ENCODE results near the gene TRIM62. TPM values are rescaled to one million over a fixed set of nuclear protein-coding genes. Genes with fewer than 3 reads are reported as not detected.

The TRIM62 gene
- total RNA-seq, 1 experiment from 2014 or later, result 6.9 TPM

DNA sequence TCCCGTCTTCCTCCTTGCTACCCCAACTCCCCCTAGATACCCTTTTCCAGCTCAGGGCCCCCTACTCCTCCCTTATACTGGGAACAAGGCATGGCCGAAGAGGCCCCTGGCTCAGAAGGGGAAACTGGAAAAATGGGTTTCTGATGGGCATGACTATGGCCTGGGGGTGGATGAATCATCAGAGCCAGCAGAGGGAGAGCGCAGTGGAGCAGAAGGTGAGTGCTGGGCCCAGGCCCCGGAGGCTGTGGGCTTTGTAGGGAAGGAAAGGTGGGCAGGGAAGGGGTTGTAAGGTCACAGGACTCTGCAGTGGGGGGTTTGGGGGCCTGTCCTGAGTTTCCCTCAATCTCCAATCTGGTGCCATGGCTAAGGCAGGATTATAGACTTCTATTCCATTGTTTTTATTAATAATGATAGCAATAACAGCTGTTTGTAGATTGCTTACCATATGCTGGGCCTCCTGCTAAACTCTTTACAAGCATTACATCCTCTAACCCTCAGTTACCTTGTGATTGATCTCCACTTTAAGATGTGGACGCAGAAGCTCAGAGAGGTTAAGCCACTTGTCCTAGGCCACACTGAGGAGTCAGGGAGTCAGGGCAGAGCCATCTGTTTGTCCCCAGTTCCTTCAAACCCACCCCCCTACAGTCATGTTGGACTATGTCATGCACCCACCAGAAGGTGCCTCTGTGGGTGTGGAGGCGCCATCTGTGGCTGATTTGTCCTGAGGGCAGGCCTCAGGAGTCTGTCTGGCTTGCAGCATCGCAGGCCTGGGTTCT is 38.2 kb upstream of the TRIM62 start:
- no peak overlapping the region for H4K8ac ChIP-seq (replicated peaks; ENCODE audit: insufficient read length, low read depth, low read length)
- H2BK120ac ChIP-seq (ENCODE audit: low read depth, low read length, poor library complexity, severe bottlenecking), result no peak overlapping the region
- DNase-seq, result peak; percentile 50
- H3K56ac ChIP-seq (ENCODE audit: insufficient read length, low read depth, low read length), result no peak overlapping the region
- H3K23me2 ChIP-seq (ENCODE audit: insufficient read length, low read depth, low read length, poor library complexity, severe bottlenecking), result no peaks in the 10 kb centered on the region
- H2BK20ac ChIP-seq (ENCODE audit: low read depth, low read length, poor library complexity, severe bottlenecking), result no peak overlapping the region
- Mint-ChIP-seq H3K4me3 (no peak overlapping the region; a peak in 1 of 5 replicates), H3K27ac (peak overlapping the region in 1 of 3 experiments; percentile 13; a peak in 1 of 7 replicates), H3K36me3 (ENCODE audit: insufficient read depth in 1 of 3, low read depth in 3 of 3) (peaks cover 0 to 1% (median 1%) of the 10 kb centered on the region in 3 experiments; a peak in 1 of 7 replicates), H3K27me3 (ENCODE audit: low read depth) (peaks cover 4% of the 10 kb centered on the region), H3K9me3 (peaks cover 10 to 12% of the 10 kb centered on the region in 2 experiments; a peak in 4 of 5 replicates), H3K4me1 (peaks cover 7 to 12% of the 10 kb centered on the region in 2 experiments)
- no peak overlapping the region for H3K4ac ChIP-seq (ENCODE audit: low read depth, low read length)
- H4K91ac ChIP-seq (ENCODE audit: insufficient read length, low read depth, low read length), result no peak overlapping the region
- no peak overlapping the region for H3K14ac ChIP-seq (ENCODE audit: insufficient read depth, low read length)
- H3K4me1 ChIP-seq (ENCODE audit: insufficient read depth, low read length), result no peaks in the 10 kb centered on the region
- TF ChIP-seq, protein P1, sequence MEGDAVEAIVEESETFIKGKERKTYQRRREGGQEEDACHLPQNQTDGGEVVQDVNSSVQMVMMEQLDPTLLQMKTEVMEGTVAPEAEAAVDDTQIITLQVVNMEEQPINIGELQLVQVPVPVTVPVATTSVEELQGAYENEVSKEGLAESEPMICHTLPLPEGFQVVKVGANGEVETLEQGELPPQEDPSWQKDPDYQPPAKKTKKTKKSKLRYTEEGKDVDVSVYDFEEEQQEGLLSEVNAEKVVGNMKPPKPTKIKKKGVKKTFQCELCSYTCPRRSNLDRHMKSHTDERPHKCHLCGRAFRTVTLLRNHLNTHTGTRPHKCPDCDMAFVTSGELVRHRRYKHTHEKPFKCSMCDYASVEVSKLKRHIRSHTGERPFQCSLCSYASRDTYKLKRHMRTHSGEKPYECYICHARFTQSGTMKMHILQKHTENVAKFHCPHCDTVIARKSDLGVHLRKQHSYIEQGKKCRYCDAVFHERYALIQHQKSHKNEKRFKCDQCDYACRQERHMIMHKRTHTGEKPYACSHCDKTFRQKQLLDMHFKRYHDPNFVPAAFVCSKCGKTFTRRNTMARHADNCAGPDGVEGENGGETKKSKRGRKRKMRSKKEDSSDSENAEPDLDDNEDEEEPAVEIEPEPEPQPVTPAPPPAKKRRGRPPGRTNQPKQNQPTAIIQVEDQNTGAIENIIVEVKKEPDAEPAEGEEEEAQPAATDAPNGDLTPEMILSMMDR (conservative IDR thresholded peaks at IDR 0.05), result no peak
- no CpG with 5 or more reads among the region's 7 CpGs for WGBS (ENCODE audit: extremely low coverage, insufficient read length, low lambda C conversion rate)
- no peak overlapping the region for H2BK5ac ChIP-seq (ENCODE audit: insufficient read length, low read length)
- H4K5ac ChIP-seq (ENCODE audit: insufficient read length, low read depth, low read length), result no peak overlapping the region
- no peak overlapping the region for H3K18ac ChIP-seq (ENCODE audit: insufficient read length, low read depth, low read length)
- H3K9ac ChIP-seq (ENCODE audit: extremely low read depth, insufficient read length, low read length), result no peak overlapping the region
- H2AFZ ChIP-seq (ENCODE audit: low read length), result no peak overlapping the region
- no peaks in the 10 kb centered on the region for H3K27me3 ChIP-seq (ENCODE audit: insufficient read depth, low read length)
- no peaks in the 10 kb centered on the region for H3K9me3 ChIP-seq (ENCODE audit: control insufficient read depth, low read depth, low read length)
- no peak overlapping the region for H2BK12ac ChIP-seq (ENCODE audit: insufficient read length, low read depth, low read length)
- H3K23ac ChIP-seq (ENCODE audit: insufficient read length, low read depth, low read length), result no peak overlapping the region
- H2BK15ac ChIP-seq (ENCODE audit: low read depth, low read length), result no peak overlapping the region
- H3K4me2 ChIP-seq (ENCODE audit: insufficient read depth, insufficient read length, low read length), result no peak overlapping the region
- H3T11ph ChIP-seq (ENCODE audit: low read length), result no peak overlapping the region
- H4K20me1 ChIP-seq (ENCODE audit: control insufficient read depth, insufficient read depth, insufficient read length), result no peaks in the 10 kb centered on the region
- no peaks in the 10 kb centered on the region for H3K79me1 ChIP-seq (ENCODE audit: insufficient read depth, low read depth, low read length, poor library complexity, severe bottlenecking)
- H3K79me2 ChIP-seq (ENCODE audit: insufficient read depth, low read length), result no peaks in the 10 kb centered on the region
- H3K27ac ChIP-seq (ENCODE audit: insufficient read length, low read depth, low read length), result no peak overlapping the region
- no peak overlapping the region for H2AK5ac ChIP-seq (ENCODE audit: insufficient read length, low read length)

All from H9 (cell line).